ENCODE measurements around the gene RPN2. TPM values are rescaled to one million over a fixed set of nuclear protein-coding genes. Genes with fewer than 3 reads are reported as not detected.

The RPN2 gene
- total and polyA plus RNA-seq, 10 of the 15 experiments (the other 5 are each of a cell fraction or from before 2014, with no cell fraction given), result 148 to 365 (median 228) TPM

- CTCF ChIA-PET, result interaction anchor here (4.2 to 10.4 kb wide), 2 partner anchors 256 to 260 kb away, joined by 32 to 282 read pairs; partner anchors contain the start of gene BLCAP
- WGBS (ENCODE audit: insufficient coverage, insufficient replicate concordance, low lambda C conversion rate, missing lambda C conversion rate), result no CpG with 5 or more reads among the region's 1 CpG
- H3K4me2 ChIP-seq (ENCODE audit: control insufficient read depth, insufficient read depth), result no peak overlapping the region
- ATAC-seq (no peak), DNase-seq (ENCODE audit: low read depth, low spot score) (no peak), FAIRE-seq (no peak)
- POLR2A ChIA-PET, result interaction anchor here (0.6 kb wide), 1 partner anchor 11 kb away, joined by 3 read pairs; no protein-coding TSS in a partner anchor
- no peaks in the 10 kb centered on the region for H3K79me2 ChIP-seq (ENCODE audit: control insufficient read depth, insufficient read depth, low read length)
- H3K9ac ChIP-seq (ENCODE audit: control insufficient read depth, insufficient read depth, low read length), result no peak overlapping the region
- no peak overlapping the region for H3K4me3 ChIP-seq
- intact Hi-C loops (cut with micrococcal nuclease; ENCODE audit: unreplicated experiment) (no loop called here), in situ Hi-C loops (cut with MboI) (loop anchor here (5.0 kb wide), 2 partner anchors 108 to 258 kb away; no protein-coding TSS in a partner anchor)
- BruUV-seq (replicated peaks), result no TSS peak
- no peaks in the 10 kb centered on the region for H4K20me1 ChIP-seq (ENCODE audit: control insufficient read depth, insufficient read depth)
- TF ChIP-seq HDGF (IDR thresholded peaks at IDR 0.05) (no peak), POU2F2 (IDR thresholded peaks at IDR 0.05; ENCODE audit: borderline replicate concordance, low read depth, low read length) (no peak), NR2C1 (IDR thresholded peaks at IDR 0.05) (no peak), BCL11A (IDR thresholded peaks at IDR 0.05; ENCODE audit: low read depth, low read length) (no peak), BRCA1 (IDR thresholded peaks at IDR 0.05; ENCODE audit: low read depth, low read length) (no peak), NFXL1 (IDR thresholded peaks at IDR 0.05; ENCODE audit: borderline replicate concordance) (no peak), BMI1 (IDR thresholded peaks at IDR 0.05; ENCODE audit: borderline replicate concordance) (no peak), JUND (IDR thresholded peaks at IDR 0.05; ENCODE audit: low read depth, low read length) (no peak), SUPT20H (IDR thresholded peaks at IDR 0.05; ENCODE audit: borderline replicate concordance, control insufficient read depth, low read depth, low read length) (no peak), LARP7 (IDR thresholded peaks at IDR 0.05) (no peak), TCF7 (IDR thresholded peaks at IDR 0.05; ENCODE audit: borderline replicate concordance) (no peak), CBX3 (IDR thresholded peaks at IDR 0.05; ENCODE audit: borderline replicate concordance, low read depth) (no peak), GATAD2B (conservative IDR thresholded peaks at IDR 0.05; ENCODE audit: low read depth) (no peak), HDAC2 (IDR thresholded peaks at IDR 0.05) (no peak), DPF2 (IDR thresholded peaks at IDR 0.05) (no peak), TCF3 (IDR thresholded peaks at IDR 0.05; ENCODE audit: borderline replicate concordance, insufficient read depth, low read depth, low read length) (no peak), PRDM15 (CRISPR knock-in tag; IDR thresholded peaks at IDR 0.05) (no peak)
- TF ChIP-seq, protein P1, sequence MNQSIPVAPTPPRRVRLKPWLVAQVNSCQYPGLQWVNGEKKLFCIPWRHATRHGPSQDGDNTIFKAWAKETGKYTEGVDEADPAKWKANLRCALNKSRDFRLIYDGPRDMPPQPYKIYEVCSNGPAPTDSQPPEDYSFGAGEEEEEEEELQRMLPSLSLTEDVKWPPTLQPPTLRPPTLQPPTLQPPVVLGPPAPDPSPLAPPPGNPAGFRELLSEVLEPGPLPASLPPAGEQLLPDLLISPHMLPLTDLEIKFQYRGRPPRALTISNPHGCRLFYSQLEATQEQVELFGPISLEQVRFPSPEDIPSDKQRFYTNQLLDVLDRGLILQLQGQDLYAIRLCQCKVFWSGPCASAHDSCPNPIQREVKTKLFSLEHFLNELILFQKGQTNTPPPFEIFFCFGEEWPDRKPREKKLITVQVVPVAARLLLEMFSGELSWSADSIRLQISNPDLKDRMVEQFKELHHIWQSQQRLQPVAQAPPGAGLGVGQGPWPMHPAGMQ (IDR thresholded peaks at IDR 0.05; ENCODE audit: borderline replicate concordance), result no peak
- no peaks in the 10 kb centered on the region for H3K36me3 ChIP-seq (ENCODE audit: control insufficient read depth in 2 of 2, insufficient read depth in 2 of 2, low read length in 1 of 2)
- peaks cover 62% of the 10 kb centered on the region for H3K4me1 ChIP-seq (ENCODE audit: control insufficient read depth, insufficient read depth, low read length)
- RAD21 ChIA-PET (ENCODE audit: unreplicated experiment), result interaction anchor here (1.1 kb wide), 1 partner anchor 111 kb away, joined by 3 read pairs; no protein-coding TSS in a partner anchor
- no peak overlapping the region for H3K27ac ChIP-seq (ENCODE audit: control insufficient read depth, insufficient read depth)
- SMC1A ChIA-PET (ENCODE audit: uncharacterized antibody, unreplicated experiment), result interaction anchor here (1.1 to 3.7 kb wide), 5 partner anchors 11 to 268 kb away, joined by 3 to 10 read pairs (median 4); partner anchors contain the start of gene MANBAL
- no peaks in the 10 kb centered on the region for H3K9me3 ChIP-seq (replicated peaks; ENCODE audit: control insufficient read depth, insufficient read depth, low read length)
- H3K27me3 ChIP-seq (replicated peaks in 1 of 2; ENCODE audit: control insufficient read depth in 2 of 2, insufficient read depth in 2 of 2, low read length in 1 of 2), result no peaks in the 10 kb centered on the region
- no peak overlapping the region for H2AFZ ChIP-seq (ENCODE audit: control insufficient read depth, low read depth, low read length)
Observed at GRCh38 chr20:37273988-37274387, 94.9 kb downstream of the RPN2 start.
